CD1c-positive myeloid dendritic cell (primary cell): ENCODE results near the gene CHST11.

Experiments used
- DNase-seq: peaks from one replicate; pipeline ENCODE4 v3.0.0-alpha.2; 2016; ENCODE audit errors: extremely low spot score

Gene CHST11

GRCh38 chr12:104480826-104481440 lies 24.2 kb downstream of the CHST11 start:
- DNase-seq: peak; percentile 82

DNA sequence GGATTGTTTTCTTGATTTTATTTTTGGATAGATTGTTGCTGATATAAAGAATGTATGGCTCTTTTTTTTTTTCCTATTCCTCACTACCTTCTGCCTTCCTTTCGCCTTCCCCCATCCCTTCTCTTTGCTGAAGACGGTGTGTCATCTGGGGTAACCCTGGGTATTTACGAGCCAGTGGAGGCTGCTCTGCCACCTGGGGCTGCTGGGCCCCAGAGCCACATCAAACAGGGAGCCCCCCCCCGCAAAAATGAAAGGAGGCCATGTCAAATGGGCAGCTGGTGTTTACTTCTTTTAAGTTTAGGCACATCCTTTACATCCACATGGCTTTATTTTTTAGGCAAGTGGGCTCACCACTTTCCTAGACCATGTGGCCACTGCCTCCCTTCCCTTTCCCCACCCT lies 25.4 kb downstream of the CHST11 start:
- no peak for DNase-seq

DNA sequence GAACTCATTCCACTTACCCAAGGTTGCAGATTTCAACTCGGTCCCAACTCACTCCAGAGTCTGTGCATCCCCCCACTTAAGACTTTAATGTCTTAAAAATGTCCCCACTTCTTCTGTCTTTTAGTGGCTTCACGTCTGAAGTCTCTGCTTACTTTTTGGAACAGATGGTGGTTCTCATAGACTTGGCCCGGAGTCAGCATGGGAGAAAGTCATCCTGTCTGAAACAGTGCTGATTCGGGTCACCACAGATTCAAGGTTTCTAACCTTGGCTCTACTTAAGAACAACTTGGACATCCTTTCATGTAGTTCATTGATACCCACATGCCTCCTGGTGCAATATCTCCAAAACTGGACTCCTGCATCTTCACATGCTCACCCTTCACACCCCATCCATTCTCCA lies 26.0 kb downstream of the CHST11 start:
- DNase-seq: no peak

DNA sequence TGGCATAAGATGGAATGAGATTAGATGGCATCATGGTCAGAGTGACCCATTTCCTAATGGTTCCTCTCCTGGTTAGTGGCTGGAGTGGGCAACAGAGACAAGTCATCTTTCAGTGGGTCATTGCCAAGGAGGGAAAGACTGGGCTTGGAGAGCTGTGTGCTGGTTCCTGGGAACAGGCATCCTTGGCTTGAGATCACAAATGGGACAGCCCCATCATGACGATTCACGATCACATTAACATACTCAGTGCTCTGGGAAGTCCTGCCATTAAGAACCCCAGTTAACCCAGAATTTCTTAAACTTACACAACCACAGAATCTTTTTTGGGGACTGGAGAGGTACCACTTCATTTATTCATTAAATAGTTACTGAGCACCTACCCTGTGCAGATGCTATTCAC lies 27.3 kb downstream of the CHST11 start:
- DNase-seq: no peak

DNA sequence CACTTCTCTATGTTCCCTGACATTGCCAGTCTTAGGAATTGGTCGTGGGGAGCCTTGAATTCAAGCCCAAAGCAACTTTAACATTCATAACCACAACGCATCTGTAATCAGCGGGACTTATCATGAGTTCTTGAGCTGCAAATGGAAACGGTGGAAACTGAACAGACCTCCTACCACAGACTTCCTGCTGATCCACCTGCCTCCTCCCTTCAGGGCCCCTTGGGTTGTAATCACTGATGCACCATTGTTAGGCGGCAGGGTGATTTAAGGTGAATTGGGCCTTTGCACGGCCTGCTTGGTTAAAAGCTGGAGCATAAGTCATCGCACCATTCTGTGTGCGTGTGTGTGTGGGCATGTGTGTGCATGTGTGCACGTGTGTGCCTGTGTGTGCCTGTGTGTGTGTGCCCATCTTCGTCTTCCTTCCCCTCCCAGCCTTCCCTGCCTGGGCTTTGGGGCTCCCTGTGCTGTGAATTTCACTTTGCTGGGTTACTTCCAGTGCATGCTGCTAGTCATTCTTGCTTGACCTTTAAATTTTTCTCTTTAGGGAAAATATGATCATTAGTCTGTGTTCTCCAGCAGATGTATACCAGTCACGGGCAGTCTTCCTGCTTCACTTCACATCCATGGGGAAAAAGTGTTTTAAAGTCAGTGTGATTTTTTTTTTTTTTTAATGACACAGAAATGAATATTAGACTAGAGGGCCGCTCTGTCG lies 29.1 kb downstream of the CHST11 start:
- peak; percentile 34 for DNase-seq

DNA sequence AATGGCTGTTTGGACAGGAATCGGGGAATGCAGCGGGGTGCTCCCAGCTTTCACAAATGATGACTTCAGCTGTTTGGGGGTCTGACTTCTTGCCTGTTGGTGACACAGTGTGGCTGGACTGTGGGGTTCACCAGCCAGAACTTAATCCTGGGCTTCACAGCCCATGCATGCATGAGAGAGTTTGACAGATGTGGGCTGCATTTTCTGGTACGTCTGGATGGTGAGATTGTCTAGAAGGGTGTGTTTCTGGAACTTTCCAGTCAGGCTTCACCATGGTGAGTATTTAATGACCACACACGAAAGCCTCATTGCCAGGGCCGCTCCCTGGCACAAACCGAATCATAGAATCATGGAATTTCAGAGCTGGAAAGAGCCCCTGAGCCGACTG lies 29.6 kb downstream of the CHST11 start:
- no peak for DNase-seq

DNA sequence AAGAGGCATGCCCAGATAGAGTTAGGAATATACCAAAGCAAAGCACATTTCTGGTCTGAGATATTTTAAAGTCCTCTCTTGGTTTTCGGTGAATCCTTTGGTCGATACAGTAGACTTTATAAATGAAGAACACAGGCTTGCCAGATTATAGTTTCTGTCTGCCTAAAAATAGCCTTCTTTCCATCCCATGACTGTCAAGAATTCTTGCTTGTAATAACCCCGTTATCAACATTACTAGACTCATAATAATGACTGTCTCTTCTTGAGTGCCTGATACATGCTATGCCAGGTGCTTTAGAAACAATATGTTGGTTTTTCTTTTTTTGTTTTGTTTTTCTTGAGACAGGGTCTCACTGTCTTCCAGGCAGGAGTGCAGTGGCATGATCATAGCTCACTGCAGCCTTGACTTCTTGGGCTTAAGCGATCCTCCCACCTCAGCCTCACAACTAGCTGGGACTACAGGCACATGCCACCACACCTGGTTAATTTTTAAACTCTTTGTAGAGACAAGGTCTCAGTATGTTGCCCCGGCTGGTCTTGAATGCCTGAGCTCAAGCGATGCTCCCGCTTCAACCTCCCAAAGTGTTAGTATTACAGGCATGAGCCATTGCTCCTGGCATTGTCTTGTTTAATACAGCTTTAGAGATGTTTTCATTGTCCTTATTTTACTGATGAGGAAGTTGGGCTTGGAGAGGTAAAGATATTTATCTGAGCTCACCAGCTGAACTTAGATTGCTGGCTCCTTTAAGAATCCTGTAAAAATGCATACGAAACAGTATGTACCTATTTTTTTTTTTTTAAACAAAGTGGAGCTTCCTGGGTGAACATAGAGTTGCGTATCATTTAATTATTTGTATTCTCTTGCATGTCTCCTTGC lies 30.4 kb downstream of the CHST11 start:
- DNase-seq: no peak

DNA sequence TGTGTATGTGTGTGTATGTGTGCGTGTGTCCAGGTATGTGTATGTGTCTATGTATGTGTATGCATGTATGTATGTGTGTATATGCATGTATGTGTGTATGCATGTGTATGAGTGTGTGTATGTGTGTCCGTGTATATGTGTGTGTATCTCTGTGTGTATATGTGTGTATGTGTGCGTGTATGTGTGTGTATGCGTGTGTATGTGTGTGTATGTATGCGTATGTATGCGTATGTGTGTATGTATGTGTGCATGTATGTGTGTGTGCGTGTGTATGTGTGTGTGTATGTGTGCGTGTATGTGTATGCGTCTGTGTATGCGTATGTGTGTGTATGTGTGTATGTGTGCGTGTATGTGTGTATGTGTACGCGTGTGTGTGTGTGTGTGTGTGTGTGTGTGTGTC lies 31.6 kb downstream of the CHST11 start:
- no peak for DNase-seq

- peak; percentile 73 for DNase-seq
Measured at GRCh38 chr12:104490186-104490585, 33.4 kb downstream of the CHST11 start.

GRCh38 chr12:104490850-104491249 lies 34.1 kb downstream of the CHST11 start:
- DNase-seq: no peak

DNA sequence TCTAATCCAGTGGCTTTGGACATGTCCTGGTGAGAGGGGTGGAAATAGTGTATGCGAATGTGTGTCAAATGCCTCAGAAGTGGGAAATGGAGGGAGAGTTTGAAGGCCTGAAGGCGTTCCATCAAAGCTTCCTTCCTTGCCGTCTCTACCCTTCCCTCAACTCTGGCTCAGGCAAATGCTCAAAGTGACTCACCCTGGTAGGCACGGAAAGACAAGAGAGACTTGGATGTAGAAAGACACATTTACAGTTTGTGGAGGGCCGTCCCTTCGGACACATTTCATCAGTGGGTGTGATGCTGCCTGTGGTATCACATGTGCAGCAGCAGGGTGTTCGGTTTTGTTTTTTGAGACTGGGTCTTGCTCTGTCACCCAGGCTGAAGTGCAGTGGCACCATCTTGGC lies 36.7 kb downstream of the CHST11 start:
- peak; percentile 45 for DNase-seq

- peak; percentile 70 for DNase-seq
Measured at GRCh38 chr12:104494137-104494792, 37.5 kb downstream of the CHST11 start.

GRCh38 chr12:104494793-104495158 lies 38.0 kb downstream of the CHST11 start:
- peak; percentile 45 for DNase-seq

GRCh38 chr12:104495786-104496185 lies 39.0 kb downstream of the CHST11 start:
- no peak for DNase-seq

DNA sequence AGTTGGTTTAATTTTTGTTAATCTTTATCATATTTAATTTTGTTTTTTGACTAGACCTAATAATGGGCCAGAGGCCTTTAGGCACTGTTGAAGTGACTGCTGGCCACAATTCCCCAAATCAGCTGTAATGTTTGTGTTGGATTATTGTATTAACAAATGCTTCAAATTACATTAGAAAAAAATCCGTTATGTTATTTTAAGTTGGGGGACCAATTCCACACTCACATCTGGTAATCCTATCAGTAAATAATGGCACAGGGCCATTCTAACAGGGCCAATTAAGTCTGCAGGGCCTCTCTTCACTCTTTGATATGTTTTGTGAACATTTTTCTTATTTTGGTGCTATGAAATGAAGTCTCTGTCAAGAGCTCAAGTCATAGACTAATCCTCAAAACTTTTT lies 39.6 kb downstream of the CHST11 start:
- no peak for DNase-seq

- DNase-seq: peak; percentile 20
Measured at GRCh38 chr12:104498211-104498801, 41.6 kb downstream of the CHST11 start.

DNA sequence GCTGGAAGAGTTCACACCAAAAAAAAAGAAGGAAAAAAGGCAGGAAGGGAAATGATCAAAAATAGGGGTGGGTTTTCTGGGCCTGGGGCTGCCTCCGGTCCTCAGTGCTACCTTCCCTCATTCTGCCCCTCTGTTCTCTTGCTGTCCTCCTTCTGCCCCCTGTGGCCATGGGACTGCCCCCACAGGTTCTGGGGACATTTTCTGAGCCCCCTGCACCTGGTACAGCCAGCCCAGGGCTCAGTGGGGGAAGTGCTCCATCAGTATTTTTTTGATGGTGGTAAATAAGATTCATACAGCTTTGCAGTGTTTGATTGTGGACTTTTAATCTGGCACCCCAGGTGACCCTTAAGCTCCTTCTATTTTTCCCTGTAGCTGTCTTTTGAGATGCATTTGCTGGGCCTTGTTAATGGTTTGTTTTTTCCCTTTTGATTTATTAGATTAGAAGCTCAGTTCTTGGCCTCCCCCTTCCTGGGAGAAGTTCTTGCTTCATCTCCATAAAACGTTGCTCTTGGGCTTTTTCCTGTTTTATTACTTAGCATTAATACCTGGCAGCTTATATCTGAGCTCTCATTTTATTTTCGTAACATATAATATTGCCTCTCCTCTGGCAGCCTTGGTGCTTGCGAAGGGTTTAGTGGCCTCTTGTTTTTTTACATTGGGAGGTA lies 43.1 kb downstream of the CHST11 start:
- DNase-seq: no peak

DNA sequence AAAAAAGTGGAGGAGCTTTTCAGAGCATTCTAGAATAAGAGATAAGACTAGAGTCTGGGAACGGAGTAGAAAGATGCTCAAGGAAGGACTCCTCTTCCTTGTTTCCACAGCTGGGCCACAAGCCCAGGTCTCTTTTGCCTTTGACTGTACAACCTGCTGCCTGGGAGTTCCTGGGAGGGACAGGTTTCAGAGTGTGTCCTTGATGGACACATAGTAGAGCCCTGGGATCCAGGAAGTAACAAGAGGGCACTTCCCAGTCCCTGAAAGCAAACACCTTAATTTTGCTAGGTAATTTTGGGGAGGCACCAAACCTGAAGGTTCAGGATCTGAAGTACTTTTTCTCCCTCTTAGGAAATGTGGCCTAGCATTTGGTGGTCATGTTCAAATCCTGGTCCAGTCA lies 44.4 kb downstream of the CHST11 start:
- no peak for DNase-seq

GRCh38 chr12:104501660-104502059 lies 44.9 kb downstream of the CHST11 start:
- DNase-seq: no peak

DNA sequence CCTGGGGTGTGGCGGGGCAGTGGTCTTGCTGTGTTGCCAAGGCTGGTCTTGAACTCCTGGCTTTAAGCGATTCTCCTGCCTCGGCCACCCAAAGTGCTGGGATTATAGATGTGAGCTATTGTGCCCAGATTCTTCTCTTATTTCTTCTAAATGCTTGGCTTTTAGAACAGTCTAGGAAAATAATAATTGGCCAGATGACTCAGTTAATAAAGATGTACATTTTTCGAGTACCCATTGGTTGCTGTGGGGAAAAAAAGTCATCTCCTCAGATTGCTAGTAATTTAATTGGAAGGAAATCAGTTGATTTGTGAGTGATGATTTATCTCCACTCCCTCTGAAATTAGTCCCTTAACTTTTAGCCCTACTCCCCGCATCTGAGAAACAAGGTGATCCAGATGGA lies 45.5 kb downstream of the CHST11 start:
- no peak for DNase-seq

DNA sequence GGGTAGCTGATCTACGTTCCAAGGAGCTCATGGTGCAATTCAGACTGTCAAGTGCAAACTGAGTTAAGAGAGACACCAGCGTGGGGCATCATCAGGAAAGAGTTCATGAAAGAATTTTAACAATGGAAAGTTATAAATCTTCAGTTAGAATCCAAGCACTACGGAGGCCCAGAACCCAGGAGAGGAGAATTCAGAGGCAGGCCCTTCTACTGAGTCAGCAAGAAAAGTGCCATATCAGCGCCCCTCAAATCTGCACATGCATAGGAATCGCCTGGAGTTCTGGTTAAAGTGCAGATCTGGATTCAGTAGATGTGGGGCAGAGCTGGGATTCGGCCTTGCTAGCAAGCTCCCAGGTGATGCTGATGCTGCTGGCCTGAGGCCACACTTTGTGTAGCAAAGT lies 45.9 kb downstream of the CHST11 start:
- no peak for DNase-seq
